HG02571 (cell line): ENCODE results near the gene MAP3K3.
A peak's percentile ranks its signal among the peaks of the same experiment; 100 is the strongest.

ENCODE experiments used
- ATAC-seq: cut with Tn5 transposase; IDR thresholded peaks from one replicate; pipeline ENCODE4 v1.9.1; 2021; ENCODE audit warnings: mild to moderate bottlenecking, moderate library complexity; ENCODE audit not compliant: unreplicated experiment

MAP3K3 gene

DNA sequence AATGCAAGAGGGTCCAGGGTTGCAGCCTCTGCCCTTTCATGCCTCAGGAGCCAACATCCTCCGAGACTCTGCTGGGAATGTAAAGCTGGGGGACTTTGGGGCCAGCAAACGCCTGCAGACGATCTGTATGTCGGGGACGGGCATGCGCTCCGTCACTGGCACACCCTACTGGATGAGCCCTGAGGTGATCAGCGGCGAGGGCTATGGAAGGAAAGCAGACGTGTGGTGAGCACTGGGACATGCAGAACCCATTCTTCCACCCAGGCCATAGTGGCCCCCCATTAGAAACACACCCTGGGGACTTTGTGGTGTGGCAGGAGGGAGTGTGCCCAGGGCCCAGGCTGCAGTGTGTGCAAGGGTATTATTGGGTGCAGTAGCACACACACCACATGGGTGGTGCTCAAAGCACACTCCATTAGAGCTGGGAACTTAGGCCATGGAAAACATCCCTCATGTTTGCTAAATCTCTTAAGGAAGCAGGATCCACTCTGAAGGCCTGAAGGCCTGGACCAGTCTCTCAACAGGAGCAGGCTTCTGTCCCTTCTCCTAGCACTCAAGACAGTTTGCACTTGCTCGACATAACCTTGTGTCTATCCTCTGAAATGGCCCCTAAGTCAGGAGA is 70.1 kb downstream of the MAP3K3 start:
- no peak for ATAC-seq

- no peak for ATAC-seq
These were observed 71.3 kb downstream of the MAP3K3 start for GRCh38 chr17:63693411-63694113.

DNA sequence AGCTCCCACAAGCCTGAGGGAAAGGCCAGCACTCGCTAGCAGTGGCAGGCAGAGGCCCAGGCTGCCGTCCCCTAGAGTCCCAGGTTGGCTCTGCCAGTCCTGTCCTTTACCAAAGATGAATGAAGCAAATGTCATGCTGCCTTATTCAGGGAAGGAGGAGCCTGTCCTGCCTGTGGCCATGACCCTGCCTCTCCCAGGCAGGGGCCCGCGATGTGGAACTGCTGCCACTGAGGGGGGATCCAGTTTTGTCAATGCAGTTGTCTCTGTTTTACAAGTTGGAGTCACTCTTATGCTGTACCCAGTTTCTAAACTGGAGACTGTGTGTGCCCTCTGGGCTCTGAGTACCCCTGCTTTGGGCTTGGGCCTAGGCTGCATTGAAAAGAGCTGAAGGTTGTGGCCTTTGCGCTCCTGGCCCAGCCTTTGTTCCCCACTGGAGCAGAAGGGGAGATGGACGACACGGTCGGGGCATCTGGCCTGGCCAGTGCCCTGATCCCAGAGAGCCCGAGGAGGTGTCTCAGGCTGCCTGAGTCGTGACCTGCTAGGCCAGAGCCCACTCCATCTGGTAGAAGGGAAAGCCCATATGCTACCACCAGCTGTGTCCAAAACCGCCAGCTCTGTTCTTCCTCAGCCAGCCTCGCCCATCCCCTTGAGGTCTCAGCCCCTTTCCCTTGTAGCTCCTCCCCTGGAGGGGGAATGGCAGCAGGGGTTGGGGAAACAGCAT is 72.2 kb downstream of the MAP3K3 start:
- no peak for ATAC-seq

GRCh38 chr17:63694950-63695773 is 72.9 kb downstream of the MAP3K3 start:
- ATAC-seq, result no peak

- ATAC-seq, result no peak
These were observed 73.7 kb downstream of the MAP3K3 start for GRCh38 chr17:63695889-63696288.

DNA sequence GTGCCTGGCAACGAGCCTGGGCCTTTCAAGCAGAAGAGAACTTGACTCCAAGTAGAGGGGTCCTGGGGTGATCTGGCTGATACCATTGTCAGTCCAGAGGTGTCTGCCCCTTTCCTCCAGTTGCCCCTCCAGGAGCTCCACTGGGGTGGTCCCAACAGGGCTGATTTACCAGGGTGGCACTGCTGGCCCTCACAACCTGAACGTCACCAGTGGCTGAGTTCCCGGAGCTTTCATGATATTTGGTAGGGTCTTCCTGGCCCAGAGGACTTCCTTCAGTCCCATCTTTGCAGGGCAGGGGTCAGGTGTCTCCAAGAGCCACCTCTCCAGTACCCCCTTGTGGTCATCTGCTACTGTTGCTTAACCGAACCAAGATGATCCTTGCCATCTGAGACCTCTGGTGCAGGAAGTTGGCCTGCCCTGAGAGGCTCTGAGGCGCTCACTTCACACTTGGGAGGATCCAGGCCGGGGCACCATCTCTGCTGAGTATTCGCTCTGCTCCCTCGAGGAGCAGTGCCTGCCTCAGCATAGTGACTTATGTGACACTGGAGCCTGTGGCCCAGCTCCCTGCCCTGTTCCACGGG is 74.3 kb downstream of the MAP3K3 start:
- no peak for ATAC-seq

- no peak for ATAC-seq
These were observed 75.4 kb downstream of the MAP3K3 start for GRCh38 chr17:63697341-63698286.

DNA sequence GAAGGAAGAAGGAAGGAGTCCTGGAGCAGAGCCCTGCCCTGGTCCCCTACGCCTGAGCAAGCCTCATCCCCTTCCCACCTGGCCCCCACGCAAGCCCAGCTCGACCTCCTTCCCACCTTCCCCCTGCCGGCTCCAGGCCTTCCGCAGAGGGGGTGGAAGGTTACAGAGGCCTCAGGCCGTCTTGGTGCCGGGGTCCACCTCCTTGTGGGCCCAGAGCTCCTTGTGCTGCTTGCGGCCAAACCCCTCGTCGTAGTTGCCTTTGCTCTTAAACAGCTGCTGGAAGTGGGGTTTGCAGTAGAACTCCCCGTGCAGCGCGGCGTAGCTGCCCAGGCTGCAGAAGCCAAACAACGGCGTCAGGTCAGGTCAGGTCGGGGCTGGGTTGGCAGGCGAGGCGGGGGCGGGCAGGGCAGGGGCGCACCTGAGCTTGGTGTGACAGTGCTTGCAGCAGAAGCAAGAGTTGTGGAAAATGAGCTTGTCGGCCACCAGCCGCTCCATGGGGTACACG is 76.2 kb downstream of the MAP3K3 start:
- no peak for ATAC-seq

GRCh38 chr17:63698886-63699637 is 76.8 kb downstream of the MAP3K3 start:
- no peak for ATAC-seq

DNA sequence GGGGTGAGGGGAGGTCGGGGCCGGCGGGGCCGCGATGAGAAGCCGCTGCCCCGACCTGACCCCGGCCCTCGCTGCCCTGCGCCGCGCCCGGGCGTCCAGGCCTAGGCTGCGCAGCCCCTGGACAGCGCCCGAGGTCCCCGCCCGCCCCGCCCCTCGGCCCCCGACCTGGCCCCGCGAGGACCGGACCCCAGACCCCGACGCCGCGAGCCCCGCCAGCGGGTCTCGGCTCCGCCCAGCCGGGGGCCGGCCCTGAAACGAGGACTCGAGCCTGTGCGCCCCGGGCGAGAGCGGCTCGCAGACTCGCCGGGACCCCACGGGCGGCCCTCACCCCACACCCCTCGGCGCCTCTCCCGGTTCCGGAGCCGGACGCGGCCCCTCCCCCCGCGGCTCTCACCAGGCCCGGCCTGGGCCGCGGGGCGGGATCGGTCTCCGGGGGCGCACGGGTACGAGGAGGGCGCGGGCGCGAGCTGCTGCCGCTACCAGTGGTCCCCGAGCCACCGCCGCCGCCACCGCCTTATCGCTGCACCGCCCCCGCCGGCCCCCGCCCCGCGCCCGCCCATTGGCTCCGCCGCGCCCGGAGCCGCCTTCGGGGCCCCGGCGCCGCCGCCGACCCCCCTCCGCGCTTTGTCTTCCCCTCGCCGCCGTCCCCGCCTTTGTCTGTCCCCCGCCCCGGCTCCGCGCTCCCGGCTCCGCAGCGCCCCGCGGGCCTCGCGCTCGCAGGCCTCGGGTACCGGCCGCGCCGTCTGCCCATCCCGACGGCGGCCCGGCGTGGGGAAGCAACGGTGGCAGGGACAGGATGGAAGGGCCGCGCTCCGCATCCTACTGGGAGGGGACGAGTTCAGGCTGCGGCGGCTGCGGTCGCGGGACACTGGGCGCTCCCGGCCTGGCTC is 77.7 kb downstream of the MAP3K3 start, which contains the start of gene LIMD2:
Gene LIMD2 (minus strand): TSS at position 488 of the 890 bp plus-strand sequence. CDS start 827 bp downstream, outside the sequence.
- ATAC-seq, result no peak

DNA sequence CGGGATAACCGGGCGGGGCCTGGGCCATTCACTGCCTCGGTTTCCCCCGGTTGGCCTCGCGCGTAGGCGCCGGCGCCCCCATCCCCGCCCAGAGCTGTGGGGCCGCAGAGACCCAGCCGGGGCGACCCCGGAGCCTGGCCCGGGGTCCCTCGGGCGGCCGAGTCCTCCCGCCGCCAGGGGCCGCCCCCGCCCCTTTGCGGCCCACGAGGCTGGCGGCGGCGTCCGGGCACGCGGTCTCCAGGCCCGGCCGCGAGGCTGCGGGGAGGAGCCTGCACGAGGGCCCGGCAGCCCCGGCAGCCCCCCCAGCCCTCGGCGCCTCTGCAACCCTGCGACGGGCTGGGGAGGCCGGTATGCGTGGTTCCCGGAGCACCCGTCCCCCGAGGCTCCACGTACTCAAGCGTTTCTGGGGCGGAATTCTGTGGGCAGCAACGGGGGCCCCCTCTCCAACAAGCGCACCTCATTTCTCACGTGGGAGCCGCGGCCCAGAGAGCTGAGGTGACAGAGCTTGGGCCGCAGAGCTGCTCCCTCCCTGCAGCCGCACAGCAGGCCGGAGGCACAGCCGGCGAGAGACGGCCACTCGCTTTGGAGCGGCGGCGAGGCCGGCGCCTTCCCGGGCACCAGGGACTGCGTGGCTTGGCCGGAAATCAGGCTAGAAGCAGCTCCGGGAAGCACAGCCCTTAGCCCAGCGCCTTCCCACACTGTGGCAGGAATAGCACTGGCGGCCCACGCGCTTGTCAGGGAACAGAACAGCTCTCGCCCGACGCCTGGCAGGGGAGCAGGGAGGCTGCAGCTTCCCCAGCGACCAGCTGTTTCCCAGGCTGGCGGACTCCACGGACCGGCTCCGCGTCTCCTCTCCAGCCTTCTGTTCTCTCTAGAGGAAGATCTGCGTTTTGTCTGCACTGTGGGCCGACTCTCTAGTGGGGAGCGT is 78.6 kb downstream of the MAP3K3 start:
- peak; percentile 21 for ATAC-seq

- no peak for ATAC-seq
These were observed 79.2 kb downstream of the MAP3K3 start for GRCh38 chr17:63701456-63701820.

DNA sequence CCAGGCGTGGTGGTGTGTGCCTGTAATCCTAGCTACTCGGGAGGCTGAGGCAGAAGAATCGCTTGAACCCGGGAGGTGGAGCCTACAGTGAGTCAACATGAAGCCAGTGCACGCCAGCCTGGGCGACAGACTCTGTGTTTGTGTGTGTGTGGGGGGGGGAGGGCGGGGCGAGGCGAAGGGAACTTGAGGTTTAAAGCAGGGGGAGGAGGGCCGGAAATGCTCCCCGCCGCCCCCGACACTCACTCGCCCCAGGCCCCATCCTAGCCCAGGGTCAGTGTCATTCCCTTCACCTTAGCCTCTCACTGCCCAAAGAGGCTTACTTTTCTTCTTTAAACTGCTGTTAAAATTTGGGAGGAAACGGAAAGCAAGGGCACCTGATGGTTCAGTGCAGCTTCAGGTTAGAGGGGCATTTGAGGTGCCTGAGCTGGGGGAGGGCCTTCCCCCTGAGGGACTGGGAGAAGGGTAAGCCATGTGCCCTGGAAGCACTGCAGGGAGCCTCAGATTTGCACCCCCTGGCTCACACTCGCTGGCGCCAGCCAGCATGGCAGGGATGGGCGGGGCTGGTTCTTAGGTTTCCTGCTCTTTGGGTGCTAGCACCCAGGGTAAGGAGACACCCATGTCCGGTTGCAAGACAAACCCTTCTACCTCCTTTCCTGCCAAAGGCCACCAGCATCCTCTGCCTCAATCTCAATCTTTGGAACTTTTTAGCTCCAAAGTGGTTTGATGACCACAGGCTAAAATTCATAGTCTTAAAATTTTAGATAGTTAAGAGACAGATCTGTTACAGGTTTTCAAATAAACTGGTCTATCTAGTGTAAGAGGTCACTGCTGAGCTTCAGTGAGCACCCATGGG is 79.9 kb downstream of the MAP3K3 start:
- no peak for ATAC-seq

GRCh38 chr17:63702721-63703015 is 80.5 kb downstream of the MAP3K3 start:
- ATAC-seq, result no peak

- no peak for ATAC-seq
These were observed 80.8 kb downstream of the MAP3K3 start for GRCh38 chr17:63703029-63703428.
